Progenitor cell of endocrine pancreas (in vitro differentiated cells): ENCODE measurements around the gene MAFF. TPM values are rescaled to one million over a fixed set of nuclear protein-coding genes. Genes with fewer than 3 reads are reported as not detected.

Experiments
- DNase-seq: peaks from one replicate; pipeline ENCODE4 v3.0.0; 2021; ENCODE audit warnings: low spot score; ENCODE audit not compliant: unreplicated experiment
- H3K27ac Mint-ChIP-seq: 2 replicates; pipeline ENCODE4 v1.8.0; 2021; ENCODE audit warnings: mild to moderate bottlenecking, moderate library complexity, mixed read lengths
- H3K27me3 Mint-ChIP-seq: 2 replicates; pipeline ENCODE4 v1.8.0; 2021; ENCODE audit warnings: mixed read lengths
- H3K36me3 Mint-ChIP-seq: 2 replicates; pipeline ENCODE4 v1.8.0; 2022; ENCODE audit warnings: mixed read lengths; ENCODE audit not compliant: insufficient read depth
- H3K4me1 Mint-ChIP-seq: 2 replicates; pipeline ENCODE4 v1.8.0; 2021; ENCODE audit warnings: low read depth, mixed read lengths
- H3K4me3 Mint-ChIP-seq: 2 replicates; pipeline ENCODE4 v1.8.0; 2021; ENCODE audit warnings: low read depth, mild to moderate bottlenecking, moderate library complexity, mixed read lengths
- H3K9me3 Mint-ChIP-seq: 2 replicates; pipeline ENCODE4 v1.8.0; 2021; ENCODE audit warnings: low read depth, mixed read lengths
- CTCF ChIP-seq: fragments of 200-600 bp; sonication (generic); IDR thresholded peaks from one replicate; pipeline ENCODE4 v1.5.0; 2021; ENCODE audit warnings: antibody characterized with exemption, mild to moderate bottlenecking; ENCODE audit not compliant: unreplicated experiment
- total RNA-seq: library from RNA; stranded (reverse); gene quantifications from 2 replicates; pipeline ENCODE4 v1.2.1, GENCODE V29; 2021

Gene MAFF
- total RNA-seq, 1 donor from 2014 or later: 8.4 TPM

- Mint-ChIP-seq H3K4me1 (peaks cover 14% of the 10 kb centered on the region), H3K36me3 (no peaks in the 10 kb centered on the region), H3K4me3 (no peak overlapping the region), H3K27ac (no peak overlapping the region), H3K9me3 (no peaks in the 10 kb centered on the region), H3K27me3 (peaks cover 2% of the 10 kb centered on the region)
- TF ChIP-seq CTCF: no peak
- no peak for DNase-seq
Observed at GRCh38 chr22:38189104-38189503, 12.7 kb upstream of the MAFF start.

GRCh38 chr22:38190581-38190980 lies 11.2 kb upstream of the MAFF start:
- no peak for DNase-seq
- no peak overlapping the region for H3K4me3 Mint-ChIP-seq
- no peak for TF ChIP-seq CTCF

GRCh38 chr22:38191055-38191454 lies 10.7 kb upstream of the MAFF start:
- Mint-ChIP-seq H3K36me3 (no peaks in the 10 kb centered on the region), H3K9me3 (no peaks in the 10 kb centered on the region), H3K27ac (peak overlapping the region; percentile 85), H3K4me1 (peaks cover 14% of the 10 kb centered on the region), H3K27me3 (peaks cover 2% of the 10 kb centered on the region), H3K4me3 (no peak overlapping the region)
- no peak for TF ChIP-seq CTCF
- no peak for DNase-seq

More at GRCh38 chr22:38190581-38190980, 11.2 kb upstream of the MAFF start:
- Mint-ChIP-seq H3K27ac (no peak overlapping the region), H3K9me3 (no peaks in the 10 kb centered on the region), H3K36me3 (no peaks in the 10 kb centered on the region), H3K27me3 (peaks cover 2% of the 10 kb centered on the region), H3K4me1 (peaks cover 14% of the 10 kb centered on the region)

- no peaks in the 10 kb centered on the region for H3K9me3 Mint-ChIP-seq
Observed at GRCh38 chr22:38191731-38192474, 9.9 kb upstream of the MAFF start.

GRCh38 chr22:38192475-38192863 lies 9.3 kb upstream of the MAFF start:
- H3K4me3 Mint-ChIP-seq: no peak overlapping the region
- no peak for DNase-seq
- H3K4me1 Mint-ChIP-seq: peaks cover 3% of the 10 kb centered on the region
- no peaks in the 10 kb centered on the region for H3K36me3 Mint-ChIP-seq
- H3K27ac Mint-ChIP-seq: no peak overlapping the region
- no peak for TF ChIP-seq CTCF
- H3K27me3 Mint-ChIP-seq: peaks cover 2% of the 10 kb centered on the region
- H3K9me3 Mint-ChIP-seq: no peaks in the 10 kb centered on the region

More at GRCh38 chr22:38191731-38192474, 9.9 kb upstream of the MAFF start:
- TF ChIP-seq CTCF: no peak
- Mint-ChIP-seq H3K27me3 (peaks cover 2% of the 10 kb centered on the region), H3K36me3 (no peaks in the 10 kb centered on the region), H3K27ac (no peak overlapping the region), H3K4me1 (peaks cover 7% of the 10 kb centered on the region), H3K4me3 (no peak overlapping the region)
- no peak for DNase-seq
